Spleen (tissue), 11 donors: ENCODE results near the gene AEBP1. TPM values are rescaled to one million over a fixed set of nuclear protein-coding genes. Genes with fewer than 3 reads are reported as not detected.

Experiments
- DNase-seq: peaks from one replicate; pipeline ENCODE4 v3.0.0-alpha.2; 2020
- H3K27ac ChIP-seq, 8 donors: fragments of 200-600 bp; sonication (generic) in 7 of 8; 1 replicate in 4 of 8; 2 replicates in 4 of 8; pipeline versions ENCODE4 v1.5.0 to v1.8.0; 2016 to 2021; ENCODE audit warnings: inconsistent platforms in 4 of 8, mild to moderate bottlenecking in 4 of 8, moderate library complexity in 1 of 8
- H3K27me3 ChIP-seq, 7 donors: fragments of 200-600 bp; sonication (generic) in 6 of 7; replicated peaks in 1 of 7; 1 replicate in 4 of 7; 2 replicates in 3 of 7; pipeline versions ENCODE4 v1.5.0 to v1.8.0; 2016 to 2021; ENCODE audit warnings: inconsistent platforms in 3 of 7, mild to moderate bottlenecking in 1 of 7
- H3K36me3 ChIP-seq, 6 donors: fragments of 200-600 bp; sonication (generic) in 5 of 6; 1 replicate in 4 of 6; 2 replicates in 2 of 6; pipeline versions ENCODE4 v1.5.0 to v1.8.0; 2016 to 2021; ENCODE audit warnings: inconsistent platforms in 2 of 6
- H3K4me1 ChIP-seq, 6 donors: fragments of 200-600 bp; sonication (generic) in 5 of 6; 1 replicate in 3 of 6; 2 replicates in 3 of 6; pipeline versions ENCODE4 v1.5.0 to v1.8.0; 2016 to 2021; ENCODE audit warnings: inconsistent platforms in 3 of 6
- H3K4me3 ChIP-seq, 8 donors: fragments of 200-600 bp; sonication (generic) in 7 of 8; 1 replicate in 4 of 8; 2 replicates in 4 of 8; pipeline versions ENCODE4 v1.5.0 to v1.8.0; 2016 to 2021; ENCODE audit warnings: inconsistent platforms in 4 of 8, mild to moderate bottlenecking in 4 of 8, moderate library complexity in 2 of 8
- H3K9me3 ChIP-seq, 8 donors: fragments of 200-600 bp; sonication (generic) in 7 of 8; 1 replicate in 4 of 8; 2 replicates in 4 of 8; pipeline versions ENCODE4 v1.5.0 to v1.8.0; 2016 to 2021; ENCODE audit warnings: inconsistent platforms in 4 of 8
- POLR2A ChIP-seq, 3 donors: fragments of 450-650 bp; IDR thresholded peaks; one replicate each; pipeline ENCODE4 v1.5.1; 2017; ENCODE audit warnings: antibody characterized with exemption in 3 of 3, mild to moderate bottlenecking in 1 of 3
- POLR2AphosphoS5 ChIP-seq, 3 donors: sonication (generic); formaldehyde crosslinking; IDR thresholded peaks; one replicate each; pipeline ENCODE4 v1.5.1; 2017; ENCODE audit warnings: antibody characterized with exemption in 3 of 3
- WGBS, 5 donors: extraction: QIAGEN DNeasy Blood & Tissue Kit in 3 of 5; methylation state at CpG; one replicate each; pipeline versions ENCODE4 v1.1.5 to v1.1.7; 2013 to 2018; 5-methylcytosine and 5-hydroxymethylcytosine counted together
- intact Hi-C: fragments of 100-400 bp; cut with DNase I; formaldehyde crosslinking; loops from one replicate; pipeline ENCODE4 v1.15.0; 2023; ENCODE audit warnings: low total_unique reads
- polyA plus RNA-seq, 3 donors: library from polyadenylated mRNA; stranded (reverse); fragments of 200-250 nt; gene quantifications; one replicate each; pipeline ENCODE4 v1.2.1, GENCODE V29; 2013
- total RNA-seq, 7 donors: library from RNA; depleted of rRNA in 3 of 7; stranded (reverse); fragments of >200 nt in 3 of 7; fragmentation: NEBNext Ultra II Directional in 4 of 7; extraction: Animal tissue kit (Norgen Biotek cat#: 25700) in 4 of 7; gene quantifications; one replicate each; pipeline versions ENCODE4 v1.1.0 to v1.2.1, GENCODE V29; 2016 to 2021
- TF ChIP-seq, protein P1 (sequence below), 11 experiments: fragments of 200-600 bp in 7 of 11; fragments of 450-650 bp in 4 of 11; sonication (generic) in 4 of 11; IDR thresholded peaks in 8 of 11; conservative IDR thresholded peaks in 3 of 11; 1 replicate in 7 of 11; 2 replicates in 4 of 11; pipeline versions ENCODE4 v1.4.0 to v1.8.0; 2016 to 2021; ENCODE audit warnings: antibody characterized with exemption in 11 of 11, inconsistent platforms in 4 of 11, mild to moderate bottlenecking in 1 of 11
- donor health status: healthy with polysubstance abuse.
- donor health status: DM: no; HTN: no; CAD: no; lungs with moderate emphysema.
- donor health status: DM: no; HTN: no; CAD: no.
- donor health status: Bipolar disorder and iron deficiency.
- donor health status: healthy.
- donor health status: DM: no; HTN: no; CAD: no.
- donor health status: DM: yes; HTN: yes; CAD: no.

Gene AEBP1
- total and polyA plus RNA-seq, 10 donors, result 41.3 to 106 (median 76.0) TPM

GRCh38 chr7:44144426-44144967 lies 40.4 kb downstream of the AEBP1 start:
- intact Hi-C loops, result no loop called here
- no peak overlapping the region for H3K27ac ChIP-seq
- peaks cover 0 to 28% (median 7%) of the 10 kb centered on the region in 7 donors for H3K27me3 ChIP-seq
- H3K36me3 ChIP-seq, result no peaks in the 10 kb centered on the region
- no peaks in the 10 kb centered on the region for H3K9me3 ChIP-seq
- WGBS, 5 donors, result 90 to 100% (median 94%) methylated on average over 5 to 6 of the region's 6 CpGs
- DNase-seq, result peak; percentile 18
- peaks cover 5 to 21% (median 16%) of the 10 kb centered on the region in 6 donors for H3K4me1 ChIP-seq
- TF ChIP-seq POLR2AphosphoS5 (IDR thresholded peaks at IDR 0.05) (no peak), POLR2A (IDR thresholded peaks at IDR 0.05) (no peak)
- TF ChIP-seq, protein P1, sequence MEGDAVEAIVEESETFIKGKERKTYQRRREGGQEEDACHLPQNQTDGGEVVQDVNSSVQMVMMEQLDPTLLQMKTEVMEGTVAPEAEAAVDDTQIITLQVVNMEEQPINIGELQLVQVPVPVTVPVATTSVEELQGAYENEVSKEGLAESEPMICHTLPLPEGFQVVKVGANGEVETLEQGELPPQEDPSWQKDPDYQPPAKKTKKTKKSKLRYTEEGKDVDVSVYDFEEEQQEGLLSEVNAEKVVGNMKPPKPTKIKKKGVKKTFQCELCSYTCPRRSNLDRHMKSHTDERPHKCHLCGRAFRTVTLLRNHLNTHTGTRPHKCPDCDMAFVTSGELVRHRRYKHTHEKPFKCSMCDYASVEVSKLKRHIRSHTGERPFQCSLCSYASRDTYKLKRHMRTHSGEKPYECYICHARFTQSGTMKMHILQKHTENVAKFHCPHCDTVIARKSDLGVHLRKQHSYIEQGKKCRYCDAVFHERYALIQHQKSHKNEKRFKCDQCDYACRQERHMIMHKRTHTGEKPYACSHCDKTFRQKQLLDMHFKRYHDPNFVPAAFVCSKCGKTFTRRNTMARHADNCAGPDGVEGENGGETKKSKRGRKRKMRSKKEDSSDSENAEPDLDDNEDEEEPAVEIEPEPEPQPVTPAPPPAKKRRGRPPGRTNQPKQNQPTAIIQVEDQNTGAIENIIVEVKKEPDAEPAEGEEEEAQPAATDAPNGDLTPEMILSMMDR (IDR thresholded peaks at IDR 0.05 in 8 of 11, conservative IDR thresholded peaks at IDR 0.05 in 3 of 11), result no peak
- no peak overlapping the region for H3K4me3 ChIP-seq

- H3K4me1 ChIP-seq, result peaks cover 5 to 24% (median 18%) of the 10 kb centered on the region in 6 donors
- DNase-seq, result no peak
- H3K9me3 ChIP-seq, result no peaks in the 10 kb centered on the region
- no peak overlapping the region for H3K27ac ChIP-seq
- peak overlapping the region in 7 of 8 donors; percentile 28 to 71 (median 49) for H3K4me3 ChIP-seq
- no peak for TF ChIP-seq POLR2AphosphoS5 (IDR thresholded peaks at IDR 0.05)
- TF ChIP-seq, protein P1 (IDR thresholded peaks at IDR 0.05 in 8 of 11, conservative IDR thresholded peaks at IDR 0.05 in 3 of 11), result no peak
- TF ChIP-seq POLR2A (IDR thresholded peaks at IDR 0.05), result no peak
- intact Hi-C loops, result no loop called here
- WGBS, 5 donors, result 58 to 71% (median 70%) methylated on average over 14 to 31 of the region's 31 CpGs
- H3K36me3 ChIP-seq, result no peaks in the 10 kb centered on the region
- peaks cover 0 to 28% (median 7%) of the 10 kb centered on the region in 7 donors for H3K27me3 ChIP-seq
Measured at GRCh38 chr7:44144968-44145478, 40.9 kb downstream of the AEBP1 start.

DNA sequence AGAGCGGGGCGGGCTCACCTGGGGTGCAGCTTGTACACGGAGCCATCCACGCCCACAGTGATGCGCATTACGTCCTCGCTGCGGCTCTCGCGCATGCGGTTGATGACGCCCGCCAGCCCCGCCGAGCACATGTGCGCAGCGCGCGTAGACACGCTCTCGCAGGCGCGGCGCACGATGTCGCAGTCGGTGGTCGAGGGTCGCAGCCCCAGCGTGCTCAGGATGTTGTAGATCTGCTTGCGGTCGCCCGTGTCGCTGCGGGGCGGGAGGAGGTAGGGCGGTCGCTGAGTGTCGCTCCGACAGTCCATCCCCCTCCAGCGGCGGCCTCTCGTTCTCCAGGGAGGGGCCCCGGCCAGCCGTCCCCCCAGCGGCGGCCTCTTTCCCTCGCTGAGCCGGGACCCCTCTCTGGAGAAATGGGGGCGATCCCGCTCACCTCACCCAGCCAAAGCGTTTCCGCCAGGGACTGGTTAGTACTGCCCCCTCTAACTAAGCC lies 41.4 kb downstream of the AEBP1 start:
- H3K9me3 ChIP-seq, result no peaks in the 10 kb centered on the region
- 9 to 16% (median 12%) methylated on average over 16 to 53 of the region's 53 CpGs for WGBS, 5 donors
- TF ChIP-seq POLR2A (IDR thresholded peaks at IDR 0.05), result no peak
- TF ChIP-seq POLR2AphosphoS5 (IDR thresholded peaks at IDR 0.05), result peak in 2 of 3 donors; percentile 32 to 64
- TF ChIP-seq, protein P1 (IDR thresholded peaks at IDR 0.05 in 8 of 11, conservative IDR thresholded peaks at IDR 0.05 in 3 of 11), result no peak
- H3K36me3 ChIP-seq, result no peaks in the 10 kb centered on the region
- H3K27ac ChIP-seq, result peak overlapping the region in 1 of 8 donors; percentile 7
- H3K4me1 ChIP-seq, result peaks cover 5 to 28% (median 20%) of the 10 kb centered on the region in 6 donors
- H3K4me3 ChIP-seq, result peak overlapping the region; percentile 28 to 71 (median 47)
- H3K27me3 ChIP-seq, result peaks cover 0 to 28% (median 7%) of the 10 kb centered on the region in 7 donors
- no peak for DNase-seq
- intact Hi-C loops, result no loop called here
